ENCODE data around the gene HOXD13. TPM values are rescaled to one million over a fixed set of nuclear protein-coding genes. Genes with fewer than 3 reads are reported as not detected.

HOXD13 gene
- total RNA-seq, 1 experiment from 2014 or later = 32.7 TPM

- BruUV-seq (replicated peaks) = no TSS peak
- intact Hi-C loops (cut with micrococcal nuclease; ENCODE audit: unreplicated experiment) = loop anchor here (2.0 to 5.0 kb wide), 3 partner anchors 78 to 968 kb away; partner anchors contain the start of gene LNPK
- POLR2A ChIA-PET (ENCODE audit: low non-redundant PET) = no interaction called here
- peak overlapping the region; percentile 36 for H3K4me3 ChIP-seq (ENCODE audit: low read depth, low read length, poor library complexity, severe bottlenecking)
- TF ChIP-seq CTCF (conservative IDR thresholded peaks at IDR 0.05; ENCODE audit: low read depth, low read length) (peak; percentile 91), EZH2 (IDR thresholded peaks at IDR 0.05; ENCODE audit: borderline replicate concordance, low read depth, low read length, poor library complexity, severe bottlenecking) (no peak)
- CTCF ChIA-PET = interaction anchor here (1.5 to 2.2 kb wide), 2 partner anchors 390 to 713 kb away, joined by 6 read pairs; no protein-coding TSS in a partner anchor
- no peak overlapping the region for H3K27ac ChIP-seq (ENCODE audit: low read depth, low read length, poor library complexity, severe bottlenecking)
- no peaks in the 10 kb centered on the region for H3K36me3 ChIP-seq (ENCODE audit: insufficient read depth, low read length, poor library complexity, severe bottlenecking)
- peaks cover 34% of the 10 kb centered on the region for H3K4me1 ChIP-seq (ENCODE audit: insufficient read depth, low read length, poor library complexity, severe bottlenecking)
- peak; percentile 87 for DNase-seq (ENCODE audit: low spot score)
- H3K9me3 ChIP-seq (ENCODE audit: low read depth, low read length, poor library complexity, severe bottlenecking) = no peaks in the 10 kb centered on the region
- peaks cover 94% of the 10 kb centered on the region for H3K27me3 ChIP-seq (replicated peaks; ENCODE audit: insufficient read depth, low read depth, low read length, poor library complexity)
Observed at GRCh38 chr2:176079831-176080539, 12.5 kb upstream of the HOXD13 start.

- Histone ChIP-seq H3K9me3 (ENCODE audit: low read depth, low read length, poor library complexity, severe bottlenecking) (no peaks in the 10 kb centered on the region), H3K4me1 (ENCODE audit: insufficient read depth, low read length, poor library complexity, severe bottlenecking) (peaks cover 41% of the 10 kb centered on the region), H3K27me3 (replicated peaks; ENCODE audit: insufficient read depth, low read depth, low read length, poor library complexity) (peaks cover 94% of the 10 kb centered on the region), H3K4me3 (ENCODE audit: low read depth, low read length, poor library complexity, severe bottlenecking) (peak overlapping the region; percentile 36), H3K27ac (ENCODE audit: low read depth, low read length, poor library complexity, severe bottlenecking) (no peak overlapping the region), H3K36me3 (ENCODE audit: insufficient read depth, low read length, poor library complexity, severe bottlenecking) (no peaks in the 10 kb centered on the region)
- no TSS peak for BruUV-seq (replicated peaks)
- DNase-seq (ENCODE audit: low spot score) = peak; percentile 72
- POLR2A ChIA-PET (ENCODE audit: low non-redundant PET) = no interaction called here
- no peak for TF ChIP-seq CTCF (conservative IDR thresholded peaks at IDR 0.05; ENCODE audit: low read depth, low read length)
- TF ChIP-seq EZH2 (IDR thresholded peaks at IDR 0.05; ENCODE audit: borderline replicate concordance, low read depth, low read length, poor library complexity, severe bottlenecking) = no peak
- intact Hi-C loops (cut with micrococcal nuclease; ENCODE audit: unreplicated experiment) = loop anchor here (2.0 to 5.0 kb wide), 3 partner anchors 78 to 968 kb away; partner anchors contain the start of gene LNPK
- CTCF ChIA-PET = interaction anchor here (1.5 to 2.2 kb wide), 2 partner anchors 390 to 714 kb away, joined by 6 read pairs; no protein-coding TSS in a partner anchor
Observed at GRCh38 chr2:176080540-176081375, 11.8 kb upstream of the HOXD13 start.

- TF ChIP-seq EZH2 (IDR thresholded peaks at IDR 0.05; ENCODE audit: borderline replicate concordance, low read depth, low read length, poor library complexity, severe bottlenecking) (no peak), CTCF (conservative IDR thresholded peaks at IDR 0.05; ENCODE audit: low read depth, low read length) (no peak)
- no peaks in the 10 kb centered on the region for H3K9me3 ChIP-seq (ENCODE audit: low read depth, low read length, poor library complexity, severe bottlenecking)
- peak overlapping the region; percentile 36 for H3K4me3 ChIP-seq (ENCODE audit: low read depth, low read length, poor library complexity, severe bottlenecking)
- intact Hi-C loops (cut with micrococcal nuclease; ENCODE audit: unreplicated experiment) = loop anchor here (2.0 to 5.0 kb wide), 3 partner anchors 79 to 969 kb away; partner anchors contain the start of gene LNPK
- H3K27ac ChIP-seq (ENCODE audit: low read depth, low read length, poor library complexity, severe bottlenecking) = no peak overlapping the region
- H3K4me1 ChIP-seq (ENCODE audit: insufficient read depth, low read length, poor library complexity, severe bottlenecking) = peaks cover 41% of the 10 kb centered on the region
- H3K27me3 ChIP-seq (replicated peaks; ENCODE audit: insufficient read depth, low read depth, low read length, poor library complexity) = peaks cover 90% of the 10 kb centered on the region
- CTCF ChIA-PET = no interaction called here
- no peaks in the 10 kb centered on the region for H3K36me3 ChIP-seq (ENCODE audit: insufficient read depth, low read length, poor library complexity, severe bottlenecking)
- POLR2A ChIA-PET (ENCODE audit: low non-redundant PET) = no interaction called here
- no TSS peak for BruUV-seq (replicated peaks)
- no peak for DNase-seq (ENCODE audit: low spot score)
Observed at GRCh38 chr2:176081376-176081836, 11.1 kb upstream of the HOXD13 start.
